Lower lobe of right lung (tissue), 2 donors: ENCODE results near the gene C10orf67. TPM values are rescaled to one million over a fixed set of nuclear protein-coding genes. Genes with fewer than 3 reads are reported as not detected.

ENCODE experiments used
- ATAC-seq, 2 donors: fragments of 200-7000 bp; cut with Tn5 transposase; one replicate each; pipeline ENCODE4 v1.9.1; 2020 to 2022; ENCODE audit warnings: mild to moderate bottlenecking in 2 of 2, moderate library complexity in 2 of 2
- DNase-seq: peaks from one replicate; pipeline ENCODE4 v3.0.0-alpha.2; 2020
- H3K27ac ChIP-seq: fragments of 200-600 bp; one replicate; pipeline ENCODE4 v1.8.0; 2022
- H3K27me3 ChIP-seq: fragments of 200-600 bp; one replicate; pipeline ENCODE4 v1.8.0; 2022; ENCODE audit warnings: low read depth
- H3K36me3 ChIP-seq: fragments of 200-600 bp; one replicate; pipeline ENCODE4 v1.8.0; 2022; ENCODE audit warnings: mild to moderate bottlenecking
- H3K4me1 ChIP-seq: fragments of 200-600 bp; one replicate; pipeline ENCODE4 v1.8.0; 2022
- H3K4me3 ChIP-seq: fragments of 200-600 bp; one replicate; pipeline ENCODE4 v1.8.0; 2022; ENCODE audit warnings: mild to moderate bottlenecking
- H3K9me3 ChIP-seq: fragments of 200-600 bp; one replicate; pipeline ENCODE4 v1.8.0; 2022
- CTCF ChIP-seq: fragments of 200-600 bp; IDR thresholded peaks from one replicate; pipeline ENCODE4 v1.8.0; 2022; ENCODE audit warnings: antibody characterized with exemption, mild to moderate bottlenecking
- intact Hi-C: fragments of 100-400 bp; cut with DNase I; formaldehyde crosslinking; loops from one replicate; pipeline ENCODE4 v1.11.0; 2022
- total RNA-seq: library from RNA; stranded (reverse); fragmentation: NEBNext Ultra II Directional; extraction: Animal tissue kit (Norgen Biotek cat#: 25700); gene quantifications from one replicate; pipeline ENCODE4 v1.2.1, GENCODE V29; 2021
- donor health status: DM: no; HTN: yes; CAD: no; lungs with severe emphysema.

The C10orf67 gene
- total RNA-seq, 1 donor from 2014 or later: 1.2 TPM

GRCh38 chr10:23201837-23202236 lies 142.8 kb downstream of the C10orf67 start:
- ATAC-seq: no peak
- no peaks in the 10 kb centered on the region for H3K9me3 ChIP-seq
- peaks cover 86% of the 10 kb centered on the region for H3K27me3 ChIP-seq
- intact Hi-C loops: no loop called here
- no peak overlapping the region for H3K4me3 ChIP-seq
- DNase-seq: no peak
- H3K36me3 ChIP-seq: no peaks in the 10 kb centered on the region
- no peak for TF ChIP-seq CTCF
- no peak overlapping the region for H3K27ac ChIP-seq
- H3K4me1 ChIP-seq: no peaks in the 10 kb centered on the region

GRCh38 chr10:23200997-23201652 lies 143.5 kb downstream of the C10orf67 start:
- no peaks in the 10 kb centered on the region for H3K36me3 ChIP-seq
- H3K4me1 ChIP-seq: no peaks in the 10 kb centered on the region
- no peak for TF ChIP-seq CTCF

GRCh38 chr10:23200586-23200985 lies 144.0 kb downstream of the C10orf67 start:
- Histone ChIP-seq H3K27ac (no peak overlapping the region), H3K4me3 (no peak overlapping the region), H3K27me3 (peaks cover 95% of the 10 kb centered on the region), H3K36me3 (no peaks in the 10 kb centered on the region), H3K4me1 (no peaks in the 10 kb centered on the region), H3K9me3 (no peaks in the 10 kb centered on the region)
- DNase-seq: no peak
- ATAC-seq: no peak
- TF ChIP-seq CTCF: no peak
- intact Hi-C loops: no loop called here

More at GRCh38 chr10:23200997-23201652, 143.5 kb downstream of the C10orf67 start:
- ATAC-seq: no peak
- intact Hi-C loops: no loop called here
- peaks cover 93% of the 10 kb centered on the region for H3K27me3 ChIP-seq
- no peak overlapping the region for H3K27ac ChIP-seq
- H3K9me3 ChIP-seq: no peaks in the 10 kb centered on the region
- H3K4me3 ChIP-seq: no peak overlapping the region
- DNase-seq: no peak

- no peak overlapping the region for H3K4me3 ChIP-seq
- H3K36me3 ChIP-seq: no peaks in the 10 kb centered on the region
- no peaks in the 10 kb centered on the region for H3K9me3 ChIP-seq
- H3K27ac ChIP-seq: no peak overlapping the region
- ATAC-seq (no peak), DNase-seq (no peak)
- intact Hi-C loops: no loop called here
- H3K4me1 ChIP-seq: no peaks in the 10 kb centered on the region
- no peak for TF ChIP-seq CTCF
- H3K27me3 ChIP-seq: peaks cover 98% of the 10 kb centered on the region
Measured at GRCh38 chr10:23199768-23200511, 144.7 kb downstream of the C10orf67 start.

- no peak for TF ChIP-seq CTCF
- ATAC-seq: no peak
- Histone ChIP-seq H3K9me3 (no peaks in the 10 kb centered on the region), H3K4me1 (no peaks in the 10 kb centered on the region), H3K27me3 (peaks cover 98% of the 10 kb centered on the region), H3K36me3 (no peaks in the 10 kb centered on the region), H3K4me3 (no peak overlapping the region), H3K27ac (no peak overlapping the region)
- intact Hi-C loops: no loop called here
- DNase-seq: no peak
Measured at GRCh38 chr10:23198940-23199767, 145.4 kb downstream of the C10orf67 start.
